HG03280 (cell line): Measurements from ENCODE around the gene DNAH7.

Experiments used
- ATAC-seq: cut with Tn5 transposase; IDR thresholded peaks from one replicate; pipeline ENCODE4 v1.9.1; 2021; ENCODE audit warnings: mild to moderate bottlenecking, moderate library complexity; ENCODE audit not compliant: unreplicated experiment

DNAH7 gene

DNA sequence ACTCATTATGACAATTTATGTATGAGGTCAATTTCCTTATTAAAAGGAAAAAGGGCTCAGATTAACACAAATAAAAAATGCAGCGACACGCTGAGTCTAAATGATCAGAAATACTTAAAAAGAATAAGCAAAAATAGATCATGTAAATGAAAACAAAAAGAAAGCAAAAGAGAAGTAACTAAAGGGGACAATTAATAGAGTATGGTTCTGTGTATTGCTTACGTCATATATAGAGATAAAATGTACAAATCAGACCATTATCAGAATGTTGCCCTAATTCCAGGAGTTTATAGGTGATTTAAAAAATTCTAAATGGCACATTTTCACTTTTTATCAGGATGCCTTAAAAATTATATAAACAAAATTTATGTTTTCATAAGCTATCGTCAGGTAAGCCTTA, 189.5 kb downstream of the DNAH7 start:
- ATAC-seq: no peak

GRCh38 chr2:195871326-195871725, 197.3 kb downstream of the DNAH7 start:
- ATAC-seq: no peak

- ATAC-seq: no peak
Observed at GRCh38 chr2:195864316-195864715, 204.3 kb downstream of the DNAH7 start.

DNA sequence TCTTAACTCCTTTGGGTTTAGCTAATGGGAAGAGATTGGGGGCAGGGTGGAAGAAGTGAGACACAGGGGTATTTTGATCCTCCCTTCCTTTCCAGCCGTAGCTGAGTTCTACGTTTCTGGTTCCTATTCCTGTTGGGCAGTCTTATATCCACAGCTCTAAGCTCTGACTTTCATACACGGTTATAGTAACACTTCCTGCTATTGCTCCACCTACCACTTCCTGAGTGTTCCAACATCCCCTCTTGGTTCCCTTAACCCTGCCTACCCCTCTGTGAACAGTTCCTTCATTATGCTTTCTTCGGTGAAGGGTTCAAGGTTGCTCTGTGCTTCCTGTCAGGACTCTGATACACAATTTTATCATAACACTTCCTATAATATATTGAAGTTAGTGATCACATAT, 205.1 kb downstream of the DNAH7 start:
- ATAC-seq: no peak

DNA sequence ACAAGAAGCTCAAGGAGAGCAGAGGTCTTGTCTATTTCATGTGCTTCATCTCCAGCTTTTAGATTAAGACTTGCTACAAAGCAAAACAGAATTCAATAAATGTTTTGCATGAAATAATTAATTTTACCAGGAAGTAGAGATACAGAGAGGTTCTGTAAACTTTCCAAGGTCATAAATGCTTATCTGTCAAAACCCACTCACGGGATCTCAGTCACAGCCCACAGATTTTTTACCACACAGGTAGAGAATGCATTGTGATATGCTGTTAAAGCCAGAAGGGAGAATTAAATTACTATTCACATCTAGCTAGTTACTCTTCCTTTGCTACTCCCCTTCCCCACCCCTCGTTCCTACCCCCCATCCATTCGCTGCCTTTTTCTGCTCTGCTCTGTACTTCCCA, 205.5 kb downstream of the DNAH7 start:
- ATAC-seq: no peak

GRCh38 chr2:195861821-195862220, 206.8 kb downstream of the DNAH7 start:
- ATAC-seq: no peak

- ATAC-seq: no peak
Observed at GRCh38 chr2:195859513-195859912, 209.1 kb downstream of the DNAH7 start.

- no peak for ATAC-seq
Observed at GRCh38 chr2:195857132-195857531, 211.5 kb downstream of the DNAH7 start.

GRCh38 chr2:195850764-195851163, 217.9 kb downstream of the DNAH7 start:
- no peak for ATAC-seq

GRCh38 chr2:195848119-195848899, 220.3 kb downstream of the DNAH7 start:
- no peak for ATAC-seq

GRCh38 chr2:195842932-195843331, 225.7 kb downstream of the DNAH7 start:
- no peak for ATAC-seq

GRCh38 chr2:195838002-195838401, 230.6 kb downstream of the DNAH7 start:
- ATAC-seq: no peak

GRCh38 chr2:195836002-195836401, 232.6 kb downstream of the DNAH7 start:
- no peak for ATAC-seq

- ATAC-seq: no peak
Observed at GRCh38 chr2:195834836-195835235, 233.8 kb downstream of the DNAH7 start.

- no peak for ATAC-seq
Observed at GRCh38 chr2:195830968-195831950, 237.4 kb downstream of the DNAH7 start.

- ATAC-seq: no peak
Observed at GRCh38 chr2:195824478-195824877, 244.2 kb downstream of the DNAH7 start.

DNA sequence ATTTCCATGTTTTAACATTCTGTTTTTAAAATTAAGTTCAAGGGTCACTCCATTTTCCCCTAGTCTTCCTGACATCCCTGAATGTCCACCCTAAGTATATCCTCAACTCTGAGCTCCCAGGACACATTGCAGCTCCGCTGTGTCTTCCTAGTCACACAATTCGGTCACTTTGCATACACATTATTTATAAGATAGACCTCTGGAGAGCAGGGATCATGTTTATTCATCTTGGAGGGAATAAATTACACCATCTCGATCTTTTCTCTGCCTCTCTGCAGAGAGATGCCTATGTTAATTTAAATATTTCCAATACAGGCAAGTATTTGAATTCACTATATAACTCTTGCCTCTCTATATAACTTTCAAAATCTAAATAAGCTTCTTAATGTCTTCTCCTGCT, 245.4 kb downstream of the DNAH7 start:
- ATAC-seq: no peak

GRCh38 chr2:195821566-195821932, 247.1 kb downstream of the DNAH7 start:
- no peak for ATAC-seq

- ATAC-seq: no peak
Observed at GRCh38 chr2:195820867-195821565, 247.6 kb downstream of the DNAH7 start.

GRCh38 chr2:195820373-195820772, 248.3 kb downstream of the DNAH7 start:
- ATAC-seq: no peak

- no peak for ATAC-seq
Observed at GRCh38 chr2:195819276-195819675, 249.4 kb downstream of the DNAH7 start.
